CD4-positive, alpha-beta T cell (primary cell): ENCODE data around the gene KIAA0586. TPM values are rescaled to one million over a fixed set of nuclear protein-coding genes. Genes with fewer than 3 reads are reported as not detected.

Experiments
- ATAC-seq: fragments of 200-7000 bp; cut with Tn5 transposase; one replicate; pipeline ENCODE4 v1.10.0; 2022; ENCODE audit warnings: mild to moderate bottlenecking; ENCODE audit not compliant: poor library complexity
- CTCF ChIA-PET: fragments of 350-600 bp; sonication (Branson Sonifier 250); formaldehyde crosslinking; loops from one replicate; lab custom pipeline; 2021; ENCODE audit warnings: antibody characterized with exemption, inconsistent platforms; lab: Charles Lee
- POLR2A ChIA-PET: fragments of 350-600 bp; sonication (Branson Sonifier 250); formaldehyde crosslinking; loops from one replicate; lab custom pipeline; 2021; ENCODE audit warnings: antibody characterized with exemption, inconsistent platforms; lab: Charles Lee
- DNase-seq, 14 experiments: peaks; one replicate each; pipeline ENCODE4 v3.0.0-alpha.2; 2013 to 2020; ENCODE audit warnings: mixed read lengths in 2 of 14
- H3K27ac ChIP-seq, 2 donors: one replicate each; pipeline versions ENCODE4 v1.5.1 to v1.7.0; 2013; ENCODE audit warnings: low read length in 2 of 2, low read depth in 1 of 2, mild to moderate bottlenecking in 1 of 2
- H3K27me3 ChIP-seq, 2 experiments: 1 replicate in 1 of 2; 2 replicates in 1 of 2; pipeline versions ENCODE4 v1.6.1 to v1.7.0; 2013; ENCODE audit warnings: low read length in 2 of 2, control low read depth in 1 of 2, mild to moderate bottlenecking in 1 of 2, moderate library complexity in 1 of 2; ENCODE audit not compliant: insufficient read depth in 2 of 2, control insufficient read depth in 1 of 2
- H3K36me3 ChIP-seq: one replicate; pipeline ENCODE4 v1.6.1; 2013; ENCODE audit warnings: low read length, control low read depth; ENCODE audit not compliant: insufficient read depth
- H3K4me1 ChIP-seq: one replicate; pipeline ENCODE4 v1.6.1; 2013; ENCODE audit warnings: low read length, control low read depth; ENCODE audit not compliant: insufficient read depth
- H3K4me3 ChIP-seq: one replicate; pipeline ENCODE4 v1.5.1; 2013; ENCODE audit warnings: mild to moderate bottlenecking, low read length, moderate library complexity
- H3K9me3 ChIP-seq, 2 experiments: 1 replicate in 1 of 2; 2 replicates in 1 of 2; pipeline versions ENCODE4 v1.6.1 to v1.7.0; 2013; ENCODE audit warnings: low read length in 2 of 2, mild to moderate bottlenecking in 2 of 2, control low read depth in 1 of 2, moderate library complexity in 1 of 2; ENCODE audit not compliant: control insufficient read depth in 1 of 2, insufficient read depth in 1 of 2
- H3K27ac Mint-ChIP-seq: one replicate; pipeline ENCODE4 v1.8.0; 2020; ENCODE audit warnings: mixed read lengths
- H3K27me3 Mint-ChIP-seq: one replicate; pipeline ENCODE4 v1.8.0; 2021; ENCODE audit warnings: mixed read lengths
- H3K36me3 Mint-ChIP-seq: one replicate; pipeline ENCODE4 v1.8.0; 2021; ENCODE audit warnings: low read depth, mixed read lengths
- H3K4me1 Mint-ChIP-seq: one replicate; pipeline ENCODE4 v1.8.0; 2021; ENCODE audit warnings: low read depth, mixed read lengths
- H3K4me3 Mint-ChIP-seq: one replicate; pipeline ENCODE4 v1.8.0; 2020; ENCODE audit warnings: mild to moderate bottlenecking, mixed read lengths
- H3K9me3 Mint-ChIP-seq: one replicate; pipeline ENCODE4 v1.8.0; 2020; ENCODE audit warnings: mixed read lengths
- CTCF ChIP-seq: fragments of 200-600 bp; IDR thresholded peaks from one replicate; pipeline ENCODE4 v1.8.0; 2022; ENCODE audit warnings: antibody characterized with exemption, mild to moderate bottlenecking
- intact Hi-C, 2 experiments: fragments of 100-400 bp; cut with DNase I in 1 of 2; cut with micrococcal nuclease in 1 of 2; formaldehyde crosslinking; loops; one replicate each; pipeline versions ENCODE4 v1.15.1 to v1.9.0; 2023 to 2025; cut with DNase I, micrococcal nuclease
- total RNA-seq, 174 experiments: library from RNA in 2 of 174; stranded (reverse) in 2 of 174; gene quantifications; one replicate each; pipeline ENCODE4 v1.2.3 and lab custom pipeline; 2021 to 2026

The KIAA0586 gene
- total RNA-seq, 2 experiments from 2014 or later: 16.5 to 18.2 TPM

GRCh38 chr14:58535044-58535443 lies 107.5 kb downstream of the KIAA0586 start:
- Histone ChIP-seq H3K9me3 (peaks cover 0 to 4% of the 10 kb centered on the region in 2 experiments), H3K4me1 (no peaks in the 10 kb centered on the region), H3K36me3 (no peaks in the 10 kb centered on the region), H3K4me3 (no peak overlapping the region), H3K27me3 (no peaks in the 10 kb centered on the region), H3K27ac (no peak overlapping the region)
- intact Hi-C loops: no loop called here
- ATAC-seq: no peak
- no peaks in the 10 kb centered on the region for H3K27me3 Mint-ChIP-seq
- no peak overlapping the region for H3K27ac Mint-ChIP-seq
- H3K4me3 Mint-ChIP-seq: no peak overlapping the region
- POLR2A ChIA-PET: no interaction called here
- H3K4me1 Mint-ChIP-seq: peaks cover 12% of the 10 kb centered on the region
- H3K36me3 Mint-ChIP-seq: peaks cover 4% of the 10 kb centered on the region
- H3K9me3 Mint-ChIP-seq: peaks cover 2% of the 10 kb centered on the region
- no peak for DNase-seq
- no peak for TF ChIP-seq CTCF
- CTCF ChIA-PET: no interaction called here

DNA sequence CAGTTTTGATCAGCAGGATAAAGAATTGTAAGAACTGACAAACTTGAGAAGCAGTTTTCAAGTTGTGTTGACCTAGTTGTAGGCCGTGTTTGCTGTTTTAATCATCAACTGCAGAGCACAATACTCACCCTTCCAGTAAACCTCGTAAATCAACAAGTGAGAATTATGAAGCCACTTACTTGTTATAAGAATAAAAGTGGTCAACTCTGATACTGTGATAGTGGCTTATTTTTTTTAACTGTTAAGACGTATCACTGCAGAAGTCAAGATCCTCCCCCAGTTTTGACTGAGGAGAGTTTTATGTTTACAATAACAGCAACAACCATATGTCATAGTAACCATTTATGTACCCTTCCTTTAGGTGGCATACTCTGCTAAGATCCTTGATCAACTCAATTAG lies 109.5 kb downstream of the KIAA0586 start:
- ChIA-PET CTCF (no interaction called here), POLR2A (no interaction called here)
- no peak for TF ChIP-seq CTCF
- intact Hi-C loops: no loop called here
- Histone ChIP-seq H3K27me3 (no peaks in the 10 kb centered on the region), H3K36me3 (no peaks in the 10 kb centered on the region), H3K4me1 (no peaks in the 10 kb centered on the region), H3K27ac (no peak overlapping the region), H3K9me3 (no peaks in the 10 kb centered on the region), H3K4me3 (no peak overlapping the region)
- H3K4me3 Mint-ChIP-seq: no peak overlapping the region
- H3K27me3 Mint-ChIP-seq: no peaks in the 10 kb centered on the region
- no peaks in the 10 kb centered on the region for H3K9me3 Mint-ChIP-seq
- no peak overlapping the region for H3K27ac Mint-ChIP-seq
- H3K36me3 Mint-ChIP-seq: peaks cover 12% of the 10 kb centered on the region
- DNase-seq: no peak
- ATAC-seq: no peak
- peaks cover 12% of the 10 kb centered on the region for H3K4me1 Mint-ChIP-seq

DNA sequence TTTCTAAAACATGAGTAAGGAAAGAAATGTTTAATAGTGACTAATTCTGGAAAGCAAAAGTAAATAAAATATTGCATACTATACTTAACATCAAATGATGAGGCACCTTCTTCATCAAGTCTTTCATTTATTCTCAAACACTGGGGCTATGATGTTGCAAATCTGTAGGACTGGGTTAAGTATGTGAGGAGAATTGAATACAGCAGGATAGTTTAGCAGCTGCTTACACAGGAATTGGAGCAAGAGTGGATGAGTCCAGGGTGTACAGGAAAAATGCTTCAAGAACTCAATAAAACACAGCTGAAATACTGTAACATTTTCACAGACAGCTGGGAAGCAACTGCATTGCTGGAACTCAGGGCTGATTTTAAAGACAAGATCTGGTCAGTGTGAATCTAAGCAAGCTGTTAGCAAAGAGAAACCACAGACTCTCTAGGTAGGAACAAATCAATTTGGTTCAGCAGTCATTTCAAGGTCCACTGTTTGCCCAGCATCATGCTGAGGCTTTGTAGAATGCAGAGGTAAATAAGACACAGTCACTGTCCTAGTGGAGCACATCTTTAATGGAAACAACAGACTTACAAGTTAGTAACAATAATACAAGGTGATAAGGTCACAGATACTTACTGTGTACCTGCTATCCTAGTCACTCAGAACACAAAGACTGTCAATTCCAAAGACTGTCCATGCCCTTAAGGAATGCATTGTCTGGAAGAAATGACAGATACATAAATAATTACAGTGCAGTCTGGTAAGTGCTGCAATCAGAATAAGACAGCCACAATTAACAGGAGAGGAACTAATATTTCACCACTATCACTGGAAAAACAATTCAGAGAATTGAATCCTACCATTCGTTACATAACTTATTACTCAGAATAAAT lies 113.5 kb downstream of the KIAA0586 start:
- no peaks in the 10 kb centered on the region for H3K27me3 ChIP-seq
- peaks cover 3% of the 10 kb centered on the region for H3K9me3 Mint-ChIP-seq
- ChIA-PET POLR2A (no interaction called here), CTCF (no interaction called here)
- no peaks in the 10 kb centered on the region for H3K4me1 ChIP-seq
- no peak overlapping the region for H3K27ac ChIP-seq
- H3K4me1 Mint-ChIP-seq: no peaks in the 10 kb centered on the region
- H3K27ac Mint-ChIP-seq: no peak overlapping the region
- ATAC-seq (no peak), DNase-seq (no peak)
- peaks cover 7% of the 10 kb centered on the region for H3K36me3 ChIP-seq
- H3K4me3 ChIP-seq: no peak overlapping the region
- H3K27me3 Mint-ChIP-seq: no peaks in the 10 kb centered on the region
- H3K9me3 ChIP-seq: no peaks in the 10 kb centered on the region
- peaks cover 39% of the 10 kb centered on the region for H3K36me3 Mint-ChIP-seq
- H3K4me3 Mint-ChIP-seq: no peak overlapping the region
- intact Hi-C loops: no loop called here
- TF ChIP-seq CTCF: no peak
